Measurements from ENCODE around the gene TSPEAR.
"Not testable (repeated sequence)": the region's sequence is repeated elsewhere in the genome, so short reads cannot be mapped to it uniquely, and the experiment has no call there.

The TSPEAR gene

GRCh38 chr21:44496564-44497550, 214.5 kb downstream of the TSPEAR start:
- no peak for DNase-seq

DNA sequence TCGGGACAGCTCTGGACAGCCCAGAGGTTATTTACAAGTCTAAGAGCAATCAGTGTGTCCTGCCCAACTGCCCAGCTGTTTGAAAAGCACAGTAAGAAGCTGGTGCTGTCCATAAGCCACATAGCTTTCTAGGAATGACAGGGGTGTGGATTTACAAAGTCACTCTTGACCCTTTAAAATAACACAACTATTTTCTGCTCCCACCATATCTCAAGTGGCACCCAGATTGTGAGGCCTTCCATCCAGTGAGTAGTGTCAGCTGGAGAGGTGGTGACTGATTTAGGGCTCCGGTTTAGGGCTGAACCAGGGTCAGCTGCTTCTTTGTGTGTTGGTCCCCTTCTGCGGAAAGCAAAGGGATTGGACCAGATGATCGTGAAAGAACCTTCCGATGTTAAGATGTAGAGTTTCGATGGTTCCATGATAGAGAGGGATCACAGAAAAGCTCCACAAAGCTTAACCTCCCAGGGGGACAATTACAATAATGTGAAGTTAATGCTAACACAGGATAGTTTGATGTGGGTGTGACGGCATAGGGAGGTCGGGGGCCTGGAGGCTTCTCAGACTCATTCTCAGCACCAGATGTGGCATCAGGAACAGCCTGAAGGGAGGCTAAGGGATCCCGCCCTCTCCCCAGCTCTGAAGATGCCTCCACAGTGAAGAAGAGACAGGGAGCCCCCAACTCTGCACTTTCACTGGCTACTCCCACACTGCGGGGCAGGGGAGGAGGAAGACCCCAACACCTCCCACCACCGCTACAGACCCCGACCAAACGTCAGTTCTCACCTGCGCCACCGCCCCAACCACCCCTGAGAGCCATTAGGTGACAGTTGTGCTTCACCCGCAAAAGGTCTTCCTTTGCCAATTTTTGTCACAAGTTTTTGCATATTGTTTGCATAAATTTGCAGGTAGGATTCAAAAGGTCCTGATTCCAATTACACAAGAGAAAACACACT, 215.5 kb downstream of the TSPEAR start:
- DNase-seq: no peak

DNA sequence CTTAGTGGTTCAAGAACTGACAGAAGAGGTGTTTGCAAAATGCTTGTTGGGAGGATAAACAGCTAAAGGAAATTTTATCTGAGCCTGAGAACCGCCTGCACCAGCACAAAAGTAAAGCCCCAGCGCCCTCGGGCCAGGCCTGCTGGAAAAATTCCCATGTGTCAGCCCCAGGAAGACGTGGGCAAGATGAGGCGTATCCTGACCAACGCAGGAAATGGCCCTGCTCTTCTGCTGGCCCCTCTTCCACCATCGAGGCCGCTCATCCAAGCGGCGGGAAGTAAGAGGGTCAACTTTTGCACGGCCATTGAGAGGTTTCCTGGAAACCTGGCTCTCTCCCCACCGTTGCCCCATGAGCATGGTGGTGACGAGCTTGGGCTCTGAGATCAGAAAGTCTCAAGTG, 216.4 kb downstream of the TSPEAR start:
- no peak for DNase-seq

GRCh38 chr21:44494418-44494817, 217.0 kb downstream of the TSPEAR start:
- no peak for DNase-seq

GRCh38 chr21:44492567-44493385, 218.6 kb downstream of the TSPEAR start:
- DNase-seq: no peak

- no peak for DNase-seq
Measured at GRCh38 chr21:44490816-44491215, 220.6 kb downstream of the TSPEAR start.

DNA sequence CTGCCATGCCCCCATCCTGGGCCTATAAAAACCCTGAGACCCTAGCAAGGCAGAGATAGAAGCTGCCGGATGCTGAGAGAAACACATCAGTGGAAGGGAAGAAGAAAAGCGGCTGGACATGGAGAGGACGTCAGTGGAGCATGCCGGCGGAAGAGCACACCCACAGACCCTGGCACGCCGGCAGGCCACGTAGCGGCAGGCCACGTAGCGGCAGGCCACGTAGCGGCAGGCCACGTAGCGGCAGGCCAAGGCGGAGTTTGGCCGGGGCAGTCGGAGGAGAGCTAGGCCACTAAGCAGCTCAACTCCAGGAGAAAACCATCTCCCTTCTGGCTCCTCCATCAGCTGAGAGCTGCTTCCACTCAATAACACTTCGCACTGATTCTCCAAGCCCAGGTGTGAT, 221.0 kb downstream of the TSPEAR start:
- no peak for DNase-seq

GRCh38 chr21:44489962-44490361, 221.4 kb downstream of the TSPEAR start:
- DNase-seq: no peak

- DNase-seq: no peak
Measured at GRCh38 chr21:44487831-44488230, 223.5 kb downstream of the TSPEAR start.

GRCh38 chr21:44486302-44486701, 225.1 kb downstream of the TSPEAR start:
- DNase-seq: no peak

- no peak for DNase-seq
Measured at GRCh38 chr21:44485796-44486195, 225.6 kb downstream of the TSPEAR start.

DNA sequence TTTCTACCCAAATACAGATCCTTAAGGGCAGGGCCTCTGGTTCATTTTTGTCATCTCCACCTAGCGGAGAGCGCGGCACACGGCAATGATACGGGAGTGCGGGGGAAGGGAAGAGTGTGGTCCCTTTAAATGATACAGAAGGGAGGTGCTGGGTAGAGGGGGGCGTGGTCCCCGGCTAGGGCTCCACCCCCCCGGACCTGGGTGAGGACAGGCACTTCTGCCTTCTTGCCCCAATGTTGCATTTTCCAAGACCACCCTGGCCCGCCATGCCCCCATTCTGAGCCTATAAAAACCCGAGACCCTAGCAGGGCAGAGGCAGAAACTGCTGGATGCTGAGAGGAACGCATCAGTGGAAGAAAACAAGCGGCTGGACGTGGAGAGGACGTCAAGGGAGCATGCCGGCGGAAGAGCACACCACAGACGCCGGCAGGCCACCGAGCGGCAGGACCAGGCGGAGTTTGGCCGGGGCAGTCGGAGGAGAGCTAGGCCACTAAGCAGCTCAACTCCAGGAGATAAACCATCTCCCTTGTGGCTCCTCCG, 226.0 kb downstream of the TSPEAR start:
- DNase-seq: no peak

DNA sequence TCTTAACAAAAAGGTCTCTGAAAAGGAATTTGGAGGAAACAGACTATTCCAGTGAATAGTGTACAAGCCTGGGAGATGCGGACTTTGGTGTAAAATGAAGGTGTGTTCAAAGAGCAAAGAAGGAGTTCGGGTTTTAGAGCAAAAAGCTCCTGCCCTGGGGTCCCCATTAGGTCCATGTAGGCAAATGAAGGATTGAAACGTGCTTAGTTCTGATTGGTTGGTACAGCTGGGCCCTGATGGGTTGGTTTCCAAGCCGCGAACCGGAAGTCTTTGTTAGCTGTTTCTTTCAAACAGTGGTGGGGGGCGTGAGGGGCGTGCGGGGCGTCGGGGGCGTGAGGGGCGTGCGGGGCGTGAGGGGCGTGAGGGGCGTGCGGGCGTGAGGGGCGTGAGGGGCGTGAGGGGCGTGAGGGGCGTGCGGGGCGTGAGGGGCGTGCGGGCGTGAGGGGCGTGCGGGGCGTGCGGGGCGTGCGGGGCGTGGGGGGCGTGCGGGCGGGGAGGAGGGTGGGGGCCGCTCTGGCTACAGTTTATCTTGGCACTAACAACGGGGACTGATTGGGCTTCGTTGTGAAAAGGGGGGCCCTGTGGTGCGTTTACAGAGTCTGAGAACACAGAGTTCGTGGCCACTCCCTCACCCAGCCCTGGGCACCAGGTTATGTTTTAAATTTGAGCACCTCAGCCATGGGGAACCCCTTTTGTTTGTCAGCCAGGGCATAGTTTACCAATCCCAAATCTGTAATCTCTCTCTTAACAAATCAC, 226.7 kb downstream of the TSPEAR start:
- DNase-seq: no peak

- no peak for DNase-seq
Measured at GRCh38 chr21:44483288-44484237, 227.8 kb downstream of the TSPEAR start.

DNA sequence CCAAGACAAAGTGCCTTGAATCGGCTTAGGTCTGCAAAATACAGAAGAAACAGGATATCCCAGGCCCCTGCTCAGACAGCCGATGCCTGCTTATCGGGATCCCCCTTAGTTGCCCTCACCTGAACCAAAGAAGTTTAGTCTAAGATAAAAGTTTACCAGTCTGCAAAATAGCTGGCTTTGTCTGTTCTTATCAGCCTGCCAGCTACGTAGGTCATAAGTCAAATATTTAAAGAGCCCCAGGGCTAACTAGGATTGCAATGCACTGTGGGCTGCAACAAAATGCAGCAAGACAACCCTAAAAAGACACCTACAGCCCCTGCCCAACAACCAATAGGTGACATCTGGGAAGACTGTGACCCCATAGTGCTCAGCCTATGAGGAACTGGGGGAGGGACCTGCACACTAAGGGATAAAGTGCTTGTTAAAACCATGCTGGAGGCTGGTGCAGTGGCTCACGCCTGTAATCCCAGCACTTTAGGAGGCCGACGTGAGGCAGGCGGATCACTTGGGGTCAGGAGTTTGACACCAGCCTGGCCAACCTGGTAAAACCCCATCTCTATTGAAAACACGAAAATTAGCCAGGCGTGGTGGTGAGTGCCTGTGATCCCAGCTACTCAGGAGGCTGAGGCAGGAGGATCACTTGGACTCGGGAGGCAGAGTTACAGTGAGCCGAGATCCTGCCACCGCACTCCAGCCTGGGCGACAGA, 228.6 kb downstream of the TSPEAR start:
- no peak for DNase-seq

DNA sequence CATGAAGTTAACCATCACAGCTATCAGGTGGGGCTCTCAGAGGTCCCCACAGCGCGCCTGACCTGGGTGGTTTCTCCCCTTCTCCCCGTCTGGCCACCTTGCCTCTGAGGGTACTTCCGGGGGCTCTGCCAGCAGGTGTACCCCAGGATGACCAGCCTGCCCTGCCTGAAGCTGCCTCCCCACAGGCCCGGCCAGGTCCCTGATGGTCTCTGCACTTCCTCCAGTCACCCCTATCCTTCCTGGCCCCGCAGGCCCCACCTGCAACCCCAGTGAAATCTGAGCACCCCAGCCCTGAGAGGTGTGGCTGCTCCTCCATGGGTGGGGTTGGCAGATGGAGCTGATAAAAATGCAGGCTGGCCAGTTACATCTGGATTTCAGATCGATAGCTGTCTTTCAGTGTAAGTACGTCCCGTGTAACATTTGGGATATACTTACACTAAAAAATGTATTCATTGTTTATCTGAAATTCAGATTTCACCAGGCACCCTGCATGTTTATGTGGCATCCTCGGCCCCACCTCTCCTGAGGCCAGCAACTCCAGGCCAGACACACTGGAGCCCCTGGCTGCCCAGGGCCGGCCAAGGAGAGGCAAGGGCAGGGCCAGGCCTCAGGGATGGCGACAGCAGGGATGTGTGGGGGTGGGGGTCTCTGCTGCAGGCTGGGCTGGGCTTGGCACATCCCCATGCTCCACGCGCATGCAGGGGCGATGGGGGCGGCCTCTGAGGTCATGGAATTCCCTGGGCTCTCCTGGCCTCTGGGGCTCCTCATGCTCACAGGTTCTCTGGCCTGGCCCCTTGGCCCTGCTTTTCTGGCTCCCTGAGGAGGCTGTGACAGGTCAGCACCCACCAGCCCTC, 230.9 kb downstream of the TSPEAR start:
- DNase-seq: no peak

DNA sequence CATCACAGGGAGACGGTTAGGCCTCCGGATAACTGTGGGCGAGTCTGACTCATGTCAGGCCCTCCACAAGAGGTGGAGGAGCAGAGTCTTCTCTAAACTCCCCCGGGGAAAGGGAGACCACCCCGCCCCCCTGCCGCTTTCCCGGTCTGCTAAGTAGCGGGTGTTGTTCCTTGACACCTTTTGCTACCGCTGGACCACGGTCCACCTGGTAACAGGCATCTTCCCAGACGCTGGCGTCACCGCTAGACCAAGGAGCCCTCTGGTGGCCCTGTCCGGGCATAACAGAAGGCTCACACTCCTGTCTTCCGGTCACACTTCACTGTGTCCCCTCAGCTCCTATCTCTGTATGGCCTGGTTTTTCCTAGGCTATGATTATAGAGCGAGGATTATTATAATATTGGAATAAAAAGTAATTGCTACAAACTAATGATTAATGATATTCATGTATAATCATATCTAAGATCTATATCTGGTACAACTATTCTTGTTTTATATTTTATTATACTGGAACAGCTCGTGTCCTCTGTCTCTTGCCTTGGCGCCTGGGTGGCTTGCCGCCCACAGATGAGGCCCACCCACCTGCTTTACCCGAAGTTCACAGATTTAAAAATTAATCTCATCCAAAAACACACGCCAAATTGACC, 231.7 kb downstream of the TSPEAR start:
- DNase-seq: not testable (repeated sequence)

- DNase-seq: no peak
Measured at GRCh38 chr21:44478801-44479167, 232.6 kb downstream of the TSPEAR start.
